Ovary (tissue), 3 donors: Measurements from ENCODE around the gene PRICKLE2.

Experiments
- CTCF ChIP-seq, 3 donors: fragments of 450-650 bp in 2 of 3; fragments of 200-600 bp in 1 of 3; IDR thresholded peaks; one replicate each; pipeline versions ENCODE4 v1.5.1 to v1.8.0; 2016 to 2022; ENCODE audit warnings: antibody characterized with exemption in 3 of 3, mild to moderate bottlenecking in 1 of 3
- EP300 ChIP-seq: sonication (generic); formaldehyde crosslinking; IDR thresholded peaks from one replicate; pipeline ENCODE4 v1.6.1; 2017; ENCODE audit warnings: antibody characterized with exemption
- POLR2A ChIP-seq: fragments of 450-650 bp; IDR thresholded peaks from one replicate; pipeline ENCODE4 v1.6.1; 2017; ENCODE audit warnings: antibody characterized with exemption, mild to moderate bottlenecking, moderate library complexity
- donor health status: DM: no; HTN: no; CAD: no.

- no peak for TF ChIP-seq CTCF (IDR thresholded peaks at IDR 0.05)
- no peak for TF ChIP-seq POLR2A
- no peak for TF ChIP-seq EP300
These were observed 92.0 kb downstream of the PRICKLE2 start for GRCh38 chr3:64133272-64133671.
